Type B pancreatic cell (in vitro differentiated cells): Measurements from ENCODE around the gene PPP2CA. TPM values are rescaled to one million over a fixed set of nuclear protein-coding genes. Genes with fewer than 3 reads are reported as not detected.

Experiments used
- DNase-seq: peaks from one replicate; pipeline ENCODE4 v3.0.0; 2021; ENCODE audit warnings: mixed read lengths; ENCODE audit not compliant: unreplicated experiment; ENCODE audit errors: extremely low spot score
- H3K27ac Mint-ChIP-seq: 2 replicates; pipeline ENCODE4 v1.8.0; 2021; ENCODE audit warnings: mild to moderate bottlenecking, mixed read lengths
- H3K27me3 Mint-ChIP-seq: 2 replicates; pipeline ENCODE4 v1.8.0; 2021; ENCODE audit warnings: mixed read lengths
- H3K36me3 Mint-ChIP-seq: 2 replicates; pipeline ENCODE4 v1.8.0; 2021; ENCODE audit warnings: mixed read lengths
- H3K4me1 Mint-ChIP-seq: one replicate; pipeline ENCODE4 v1.8.0; 2021; ENCODE audit warnings: mixed read lengths; ENCODE audit not compliant: unreplicated experiment
- H3K4me3 Mint-ChIP-seq: 2 replicates; pipeline ENCODE4 v1.8.0; 2021; ENCODE audit warnings: mild to moderate bottlenecking, mixed read lengths
- H3K9me3 Mint-ChIP-seq: 2 replicates; pipeline ENCODE4 v1.8.0; 2021; ENCODE audit warnings: mixed read lengths
- total RNA-seq: library from RNA; stranded (reverse); gene quantifications from 2 replicates; pipeline ENCODE4 v1.2.1, GENCODE V29; 2021; ENCODE audit warnings: low replicate concordance
- TF ChIP-seq, protein P1 (sequence below): fragments of 200-600 bp; sonication (generic); conservative IDR thresholded peaks from 2 replicates; pipeline ENCODE4 v1.5.0; 2021; ENCODE audit warnings: antibody characterized with exemption, mild to moderate bottlenecking

PPP2CA gene
- total RNA-seq, 1 donor from 2014 or later: 152 TPM

- no peak for DNase-seq
- no peak overlapping the region for H3K4me3 Mint-ChIP-seq
- TF ChIP-seq, protein P1, sequence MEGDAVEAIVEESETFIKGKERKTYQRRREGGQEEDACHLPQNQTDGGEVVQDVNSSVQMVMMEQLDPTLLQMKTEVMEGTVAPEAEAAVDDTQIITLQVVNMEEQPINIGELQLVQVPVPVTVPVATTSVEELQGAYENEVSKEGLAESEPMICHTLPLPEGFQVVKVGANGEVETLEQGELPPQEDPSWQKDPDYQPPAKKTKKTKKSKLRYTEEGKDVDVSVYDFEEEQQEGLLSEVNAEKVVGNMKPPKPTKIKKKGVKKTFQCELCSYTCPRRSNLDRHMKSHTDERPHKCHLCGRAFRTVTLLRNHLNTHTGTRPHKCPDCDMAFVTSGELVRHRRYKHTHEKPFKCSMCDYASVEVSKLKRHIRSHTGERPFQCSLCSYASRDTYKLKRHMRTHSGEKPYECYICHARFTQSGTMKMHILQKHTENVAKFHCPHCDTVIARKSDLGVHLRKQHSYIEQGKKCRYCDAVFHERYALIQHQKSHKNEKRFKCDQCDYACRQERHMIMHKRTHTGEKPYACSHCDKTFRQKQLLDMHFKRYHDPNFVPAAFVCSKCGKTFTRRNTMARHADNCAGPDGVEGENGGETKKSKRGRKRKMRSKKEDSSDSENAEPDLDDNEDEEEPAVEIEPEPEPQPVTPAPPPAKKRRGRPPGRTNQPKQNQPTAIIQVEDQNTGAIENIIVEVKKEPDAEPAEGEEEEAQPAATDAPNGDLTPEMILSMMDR: no peak
- H3K36me3 Mint-ChIP-seq: peaks cover 53% of the 10 kb centered on the region
- no peaks in the 10 kb centered on the region for H3K9me3 Mint-ChIP-seq
- no peaks in the 10 kb centered on the region for H3K27me3 Mint-ChIP-seq
- H3K27ac Mint-ChIP-seq: no peak overlapping the region
- H3K4me1 Mint-ChIP-seq: no peaks in the 10 kb centered on the region
Observed at GRCh38 chr5:134195666-134196065, 30.2 kb downstream of the PPP2CA start.

DNA sequence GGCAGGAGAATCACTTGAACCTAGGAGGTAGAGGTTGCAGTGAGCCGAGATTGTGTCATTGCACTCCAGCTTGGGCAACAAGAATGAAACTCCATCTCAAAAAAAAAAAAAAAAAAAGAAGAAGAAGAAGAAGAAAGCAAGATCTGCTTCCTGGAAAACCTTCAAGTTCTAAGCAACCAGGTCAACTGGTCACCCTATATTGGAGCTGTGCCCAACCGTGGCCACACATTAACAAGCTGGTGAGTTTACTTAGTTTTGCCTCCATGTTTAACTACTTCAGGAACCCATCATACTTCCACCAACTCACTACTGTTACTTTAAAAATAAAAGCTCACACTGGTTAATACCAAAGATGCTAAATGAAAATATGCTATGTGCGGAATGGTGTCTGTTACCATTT is 36.8 kb downstream of the PPP2CA start:
- TF ChIP-seq, protein P1: no peak
- Mint-ChIP-seq H3K27ac (no peak overlapping the region), H3K4me3 (no peak overlapping the region), H3K36me3 (no peaks in the 10 kb centered on the region), H3K9me3 (no peaks in the 10 kb centered on the region), H3K27me3 (no peaks in the 10 kb centered on the region), H3K4me1 (no peaks in the 10 kb centered on the region)
- DNase-seq: no peak

- TF ChIP-seq, protein P1: no peak
- Mint-ChIP-seq H3K4me1 (no peaks in the 10 kb centered on the region), H3K27me3 (no peaks in the 10 kb centered on the region), H3K9me3 (no peaks in the 10 kb centered on the region), H3K4me3 (no peak overlapping the region), H3K27ac (no peak overlapping the region), H3K36me3 (no peaks in the 10 kb centered on the region)
- no peak for DNase-seq
Observed at GRCh38 chr5:134188092-134188491, 37.8 kb downstream of the PPP2CA start.

- Mint-ChIP-seq H3K36me3 (no peaks in the 10 kb centered on the region), H3K27me3 (no peaks in the 10 kb centered on the region), H3K27ac (no peak overlapping the region), H3K4me1 (no peaks in the 10 kb centered on the region), H3K9me3 (no peaks in the 10 kb centered on the region), H3K4me3 (no peak overlapping the region)
- TF ChIP-seq, protein P1: peak; percentile 87
- peak; percentile 77 for DNase-seq
Observed at GRCh38 chr5:134184155-134185135, 41.4 kb downstream of the PPP2CA start.

DNA sequence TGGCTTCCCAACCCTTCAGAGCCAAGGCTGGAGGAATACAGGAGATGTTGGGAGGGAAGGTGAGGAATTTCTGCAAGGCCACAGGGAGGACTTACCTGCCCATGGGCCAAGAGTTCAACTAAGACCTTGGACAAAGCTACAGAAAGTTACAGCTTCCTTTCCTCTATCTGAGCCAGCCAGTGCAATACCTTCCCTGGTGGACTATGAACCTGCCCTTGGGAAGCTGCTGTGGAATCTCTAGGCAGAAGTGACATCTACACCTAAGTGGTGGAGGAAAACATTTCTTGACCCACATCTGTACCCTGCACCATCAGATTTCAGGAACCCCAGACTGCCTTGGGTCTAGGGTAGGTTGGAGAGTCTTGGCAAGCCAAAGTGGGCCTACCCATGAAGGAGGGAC is 42.4 kb downstream of the PPP2CA start:
- no peaks in the 10 kb centered on the region for H3K27me3 Mint-ChIP-seq
- no peaks in the 10 kb centered on the region for H3K4me1 Mint-ChIP-seq
- no peaks in the 10 kb centered on the region for H3K9me3 Mint-ChIP-seq
- no peak overlapping the region for H3K4me3 Mint-ChIP-seq
- H3K36me3 Mint-ChIP-seq: no peaks in the 10 kb centered on the region
- TF ChIP-seq, protein P1: no peak
- no peak overlapping the region for H3K27ac Mint-ChIP-seq
- no peak for DNase-seq
